Right ventricle myocardium inferior (tissue), 1 donor: ENCODE measurements around the gene LRRC36. TPM values are rescaled to one million over a fixed set of nuclear protein-coding genes. Genes with fewer than 3 reads are reported as not detected.
A peak's percentile ranks its signal among the peaks of the same experiment; 100 is the strongest.

Experiments
- ATAC-seq: fragments of 200-7000 bp; cut with Tn5 transposase; one replicate; pipeline ENCODE4 v1.9.1; 2020; ENCODE audit warnings: mild to moderate bottlenecking, moderate library complexity
- DNase-seq: peaks from one replicate; pipeline ENCODE4 v3.0.0; 2021; ENCODE audit errors: missing footprints
- intact Hi-C: fragments of 100-400 bp; cut with DNase I; formaldehyde crosslinking; loops from one replicate; pipeline ENCODE4 v1.11.0; 2022
- total RNA-seq: library from RNA; stranded (reverse); fragmentation: NEBNext Ultra II Directional; extraction: Animal tissue kit (Norgen Biotek cat#: 25700); gene quantifications from one replicate; pipeline ENCODE4 v1.2.1, GENCODE V29; 2021
- donor health status: DM: no; HTN: yes; CAD: no; lungs with severe emphysema.

LRRC36 gene
- total RNA-seq, 1 donor from 2014 or later = not detected

DNA sequence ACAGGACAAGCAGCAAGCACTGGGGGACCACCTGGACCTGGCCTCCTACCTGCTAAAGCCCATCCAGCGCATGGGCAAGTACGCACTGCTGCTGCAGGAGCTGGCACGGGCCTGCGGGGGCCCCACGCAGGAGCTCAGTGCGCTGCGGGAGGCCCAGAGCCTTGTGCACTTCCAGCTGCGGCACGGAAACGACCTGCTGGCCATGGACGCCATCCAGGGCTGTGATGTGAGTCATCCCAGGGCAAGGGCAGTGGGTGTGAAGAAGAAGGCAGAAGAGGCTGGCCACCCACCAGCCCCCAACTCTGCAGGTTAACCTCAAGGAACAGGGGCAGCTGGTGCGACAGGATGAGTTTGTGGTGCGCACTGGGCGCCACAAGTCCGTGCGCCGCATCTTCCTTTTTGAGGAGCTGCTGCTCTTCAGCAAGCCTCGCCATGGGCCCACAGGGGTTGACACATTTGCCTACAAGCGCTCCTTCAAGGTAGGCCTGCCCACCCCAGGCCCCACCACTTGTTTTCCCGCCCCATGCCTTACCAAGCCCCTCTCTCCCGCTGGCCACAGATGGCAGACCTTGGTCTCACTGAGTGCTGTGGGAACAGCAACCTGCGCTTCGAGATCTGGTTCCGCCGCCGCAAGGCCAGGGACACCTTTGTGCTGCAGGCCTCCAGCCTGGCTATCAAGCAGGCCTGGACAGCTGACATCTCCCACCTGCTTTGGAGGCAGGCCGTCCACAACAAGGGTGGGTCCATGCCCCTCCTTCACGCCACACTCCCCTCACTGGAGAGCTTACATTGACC is 40.0 kb upstream of the LRRC36 start:
- intact Hi-C loops = loop anchor here (10.0 kb wide), 1 partner anchor 312 kb away; no protein-coding TSS in a partner anchor
- DNase-seq (no peak), ATAC-seq (no peak)

DNA sequence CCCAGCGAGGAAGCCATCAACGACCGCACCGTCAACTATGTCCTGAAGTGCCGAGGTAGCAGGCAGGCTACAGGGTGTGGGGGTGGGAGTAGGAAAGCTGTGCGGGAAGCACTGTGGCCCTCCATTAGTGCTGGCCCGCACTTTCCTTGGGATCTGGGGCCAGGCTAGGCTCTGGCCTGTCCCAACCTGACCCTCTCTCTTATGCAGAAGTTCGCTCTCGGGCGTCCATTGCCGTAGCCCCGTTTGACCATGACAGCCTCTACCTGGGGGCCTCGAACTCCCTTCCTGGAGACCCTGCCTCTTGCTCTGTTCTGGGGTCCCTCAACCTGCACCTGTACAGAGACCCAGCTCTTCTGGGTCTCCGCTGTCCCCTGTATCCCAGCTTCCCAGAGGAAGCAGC is 38.7 kb upstream of the LRRC36 start:
- DNase-seq (no peak), ATAC-seq (no peak)
- intact Hi-C loops = loop anchor here (10.0 kb wide), 1 partner anchor 313 kb away; no protein-coding TSS in a partner anchor

DNA sequence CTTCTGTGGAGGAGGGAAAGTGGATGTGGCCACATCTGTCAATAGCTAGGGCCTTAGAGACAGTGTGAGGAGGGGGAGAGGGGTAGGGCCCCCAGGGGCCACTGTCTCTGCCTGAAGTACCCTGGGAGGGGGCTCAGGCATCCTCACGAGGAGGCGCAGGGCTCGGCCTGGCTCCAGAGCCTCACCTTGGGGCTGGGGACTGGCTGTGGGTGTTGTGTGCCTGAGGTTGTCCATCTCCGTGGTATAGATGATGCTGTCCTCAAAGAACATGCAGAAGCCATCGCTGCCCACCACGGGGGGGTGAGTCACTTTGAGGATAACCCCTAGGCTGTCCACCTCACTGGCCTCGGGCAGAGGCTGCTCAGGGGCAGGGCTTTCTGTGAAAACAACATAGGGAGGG is 35.2 kb upstream of the LRRC36 start:
- intact Hi-C loops = no loop called here
- no peak for DNase-seq
- no peak for ATAC-seq

DNA sequence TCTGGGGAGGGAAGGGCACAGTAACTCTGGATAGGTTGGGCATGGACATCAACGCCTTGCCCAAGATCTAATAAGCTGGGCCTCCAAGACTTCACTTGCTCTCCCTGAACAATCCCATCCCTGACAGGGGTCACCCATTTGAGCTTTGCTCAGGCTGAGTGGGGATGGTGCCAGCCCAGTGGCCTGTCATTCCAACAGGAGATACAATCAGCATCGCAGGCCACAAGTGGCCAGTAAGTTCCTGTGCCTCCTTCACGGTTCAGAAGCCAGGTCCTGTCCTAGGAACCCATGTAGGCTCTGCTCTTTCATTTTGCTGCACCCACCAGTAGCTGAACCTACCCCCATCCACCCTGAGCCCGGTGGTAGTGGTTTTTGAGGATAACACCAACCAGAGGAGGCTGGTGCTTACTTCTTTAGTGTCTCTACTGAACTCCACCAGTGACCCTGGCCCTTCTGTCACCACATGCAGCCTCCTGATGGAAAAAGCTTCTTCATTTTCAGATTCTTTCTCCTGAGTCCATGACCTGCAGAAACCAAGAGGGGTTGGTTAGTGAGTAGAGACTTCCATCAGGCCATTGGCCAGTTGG is 32.4 kb upstream of the LRRC36 start:
- no peak for ATAC-seq
- intact Hi-C loops = no loop called here
- DNase-seq = no peak

DNA sequence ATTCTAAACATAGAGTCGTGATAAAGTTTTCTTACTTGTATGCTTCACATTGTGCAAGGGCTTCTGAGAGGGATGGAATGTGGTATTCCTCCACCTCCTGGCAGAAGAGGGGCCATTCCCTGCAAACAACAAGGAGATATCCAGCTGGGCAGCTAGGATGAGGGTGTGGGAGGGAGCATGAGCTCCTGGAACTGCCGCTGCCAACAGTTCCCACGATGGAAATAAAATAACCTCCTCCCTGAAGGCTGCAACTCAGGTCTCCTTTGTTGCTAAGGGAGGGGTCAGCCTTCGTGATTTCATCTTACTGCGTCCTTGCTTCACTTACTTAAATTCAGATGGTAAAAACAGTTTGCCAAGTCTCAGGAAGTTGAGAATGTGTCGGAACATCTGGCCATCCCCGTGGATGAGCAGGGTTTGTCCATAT is 31.7 kb upstream of the LRRC36 start:
- DNase-seq = no peak
- intact Hi-C loops = no loop called here
- no peak for ATAC-seq

DNA sequence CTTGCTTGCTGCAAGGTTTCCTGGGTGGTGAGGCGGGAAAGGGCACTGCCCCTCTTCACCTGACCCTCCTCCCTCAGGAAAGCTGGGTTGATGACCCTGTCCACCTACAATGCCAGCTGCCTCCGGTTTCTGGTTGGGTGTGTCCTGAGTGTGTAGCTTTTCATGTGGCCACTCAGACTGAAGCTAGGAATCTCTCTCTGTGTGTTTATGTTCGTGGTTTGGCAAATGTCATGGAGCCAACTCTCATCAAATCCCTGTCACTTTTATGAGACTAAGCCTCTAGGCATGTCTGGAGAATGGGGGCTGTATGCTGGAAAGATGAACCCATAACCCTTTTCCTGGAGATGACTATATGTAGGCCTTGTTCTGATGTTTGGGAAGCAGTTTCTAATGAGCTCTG is 30.2 kb upstream of the LRRC36 start:
- intact Hi-C loops = no loop called here
- DNase-seq (no peak), ATAC-seq (no peak)

DNA sequence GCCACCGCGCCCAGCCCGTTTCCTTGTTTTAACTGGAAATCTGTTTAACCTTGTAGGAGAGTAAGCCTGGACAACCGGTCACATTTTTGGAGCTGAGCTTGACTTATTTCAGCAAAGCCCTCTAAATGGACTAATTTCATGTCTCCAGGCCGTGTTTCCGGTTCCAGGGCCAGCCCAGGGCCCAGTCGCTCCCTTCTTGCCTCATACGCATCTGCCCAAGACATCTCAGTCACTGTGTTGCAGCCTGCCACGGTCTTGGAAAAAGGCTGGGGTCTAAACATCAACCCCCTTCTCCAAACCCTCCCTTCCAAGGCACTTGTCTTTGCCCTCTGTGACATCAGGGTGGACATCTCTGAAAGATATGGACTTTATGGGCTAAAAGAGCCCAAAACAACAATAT is 28.3 kb upstream of the LRRC36 start:
- no peak for DNase-seq
- no peak for ATAC-seq
- intact Hi-C loops = no loop called here

DNA sequence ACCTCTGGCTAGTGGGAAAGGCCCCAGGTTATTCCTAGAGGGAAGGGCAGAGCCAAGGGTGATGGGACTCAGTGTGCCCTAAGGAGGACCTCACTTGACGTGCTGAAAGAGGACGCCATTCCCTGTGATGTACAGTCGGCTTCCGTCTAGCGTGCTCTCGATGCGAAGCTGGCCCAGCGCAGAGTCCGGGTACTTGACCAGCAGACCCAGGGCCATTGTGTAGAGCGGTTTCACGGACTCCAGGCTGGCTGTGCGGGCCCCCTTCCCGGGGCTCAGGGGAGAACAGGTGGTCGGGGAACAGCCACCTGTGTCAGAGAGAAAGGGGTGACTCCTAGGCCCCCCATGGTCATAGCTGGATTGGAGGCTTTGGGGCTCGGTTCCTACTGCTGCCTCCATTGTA is 27.3 kb upstream of the LRRC36 start:
- ATAC-seq (no peak), DNase-seq (no peak)
- intact Hi-C loops = no loop called here

DNA sequence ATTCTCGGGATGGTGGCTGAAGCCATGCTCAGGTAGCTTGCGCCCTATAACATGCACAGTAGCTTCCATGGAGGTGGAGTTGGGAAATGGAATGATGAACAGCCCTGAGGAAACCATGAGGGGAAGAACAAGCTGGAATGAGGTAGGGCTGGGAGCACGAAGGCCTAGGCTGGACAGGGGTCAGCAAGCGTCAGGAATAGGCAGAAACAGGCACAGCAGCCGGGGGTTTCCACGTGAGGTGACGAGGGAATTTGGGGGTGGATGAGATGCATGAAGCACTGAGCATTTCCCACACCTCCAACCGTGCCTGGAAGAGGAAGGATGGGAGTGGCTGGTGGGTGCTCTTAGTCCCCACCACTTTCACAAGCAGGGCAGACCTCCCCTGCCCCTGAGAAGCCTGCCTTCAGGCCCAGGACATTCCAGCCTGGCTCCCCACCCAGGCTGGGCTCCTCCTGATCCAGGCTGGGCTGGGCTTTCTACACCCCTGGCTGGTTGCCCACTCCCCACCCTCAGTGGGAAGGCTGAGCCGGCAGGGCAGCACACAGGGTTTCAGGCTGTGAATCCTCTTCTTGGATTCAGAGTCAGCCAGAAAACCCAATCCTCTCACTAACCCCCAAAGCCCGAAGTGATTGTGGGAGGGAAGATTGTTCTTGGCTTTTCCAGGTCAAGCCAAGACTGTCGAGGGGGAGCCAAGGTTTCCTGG is 25.4 kb upstream of the LRRC36 start:
- ATAC-seq = peak; percentile 76
- intact Hi-C loops = no loop called here
- no peak for DNase-seq

DNA sequence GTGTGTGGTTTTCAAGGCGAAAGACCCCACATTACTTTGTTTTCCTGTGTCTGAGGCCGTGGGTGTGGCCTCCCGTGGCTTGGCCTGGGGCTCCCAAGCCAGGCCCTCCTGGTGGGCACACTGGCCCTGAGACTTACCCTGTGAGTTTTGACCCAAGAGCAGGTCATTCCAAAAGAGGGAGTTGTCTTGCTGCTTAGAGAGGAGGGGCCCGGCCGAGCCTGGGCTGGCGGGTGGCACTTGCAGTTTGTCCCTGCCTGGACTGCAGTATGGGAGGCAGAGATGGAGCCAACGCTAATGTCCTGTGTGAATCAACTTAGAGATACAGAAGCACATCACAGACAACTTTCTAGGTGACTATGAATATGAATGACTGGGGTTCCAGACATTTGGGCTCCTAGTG is 24.5 kb upstream of the LRRC36 start:
- DNase-seq (no peak), ATAC-seq (no peak)
- intact Hi-C loops = no loop called here

DNA sequence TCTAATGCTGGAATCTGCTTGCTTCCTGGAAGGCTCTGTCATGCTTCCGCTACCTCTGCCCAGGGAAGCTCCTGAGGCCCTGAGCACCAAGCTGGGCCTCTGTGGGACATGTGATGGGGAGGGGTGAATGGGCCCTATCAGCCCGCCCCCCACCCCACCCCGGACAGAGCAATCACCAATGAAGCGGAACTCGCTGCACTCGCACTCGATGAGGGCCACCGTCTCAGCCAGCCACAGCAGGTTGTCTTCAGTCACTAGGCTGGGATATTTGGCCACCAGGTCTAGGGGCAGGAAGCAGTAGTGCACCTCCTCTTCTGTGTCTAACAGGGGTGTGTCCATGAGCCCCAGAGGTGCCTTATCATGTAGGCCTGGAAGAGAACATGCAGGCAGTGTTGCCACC is 23.6 kb upstream of the LRRC36 start:
- DNase-seq (no peak), ATAC-seq (no peak)
- intact Hi-C loops = no loop called here

DNA sequence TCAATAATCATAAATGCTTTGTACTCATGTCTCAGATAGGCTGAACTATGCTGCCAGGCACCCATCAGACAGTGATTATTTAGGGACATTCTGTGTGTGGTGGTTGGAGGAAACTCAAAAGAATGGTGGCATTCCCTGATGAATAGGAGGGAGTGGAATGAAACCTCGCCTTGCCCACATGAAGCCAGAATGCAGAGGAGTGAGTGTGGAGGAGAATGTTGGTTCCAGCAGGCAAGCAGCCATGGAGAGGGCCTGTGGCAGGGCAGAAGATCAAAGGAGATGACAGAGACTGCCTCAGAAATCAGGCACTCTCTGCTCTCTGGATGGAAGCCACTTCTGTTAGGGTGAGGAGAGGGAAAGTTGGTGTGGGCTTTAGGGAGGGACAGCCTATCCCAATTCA is 22.6 kb upstream of the LRRC36 start:
- DNase-seq (no peak), ATAC-seq (no peak)
- intact Hi-C loops = no loop called here

DNA sequence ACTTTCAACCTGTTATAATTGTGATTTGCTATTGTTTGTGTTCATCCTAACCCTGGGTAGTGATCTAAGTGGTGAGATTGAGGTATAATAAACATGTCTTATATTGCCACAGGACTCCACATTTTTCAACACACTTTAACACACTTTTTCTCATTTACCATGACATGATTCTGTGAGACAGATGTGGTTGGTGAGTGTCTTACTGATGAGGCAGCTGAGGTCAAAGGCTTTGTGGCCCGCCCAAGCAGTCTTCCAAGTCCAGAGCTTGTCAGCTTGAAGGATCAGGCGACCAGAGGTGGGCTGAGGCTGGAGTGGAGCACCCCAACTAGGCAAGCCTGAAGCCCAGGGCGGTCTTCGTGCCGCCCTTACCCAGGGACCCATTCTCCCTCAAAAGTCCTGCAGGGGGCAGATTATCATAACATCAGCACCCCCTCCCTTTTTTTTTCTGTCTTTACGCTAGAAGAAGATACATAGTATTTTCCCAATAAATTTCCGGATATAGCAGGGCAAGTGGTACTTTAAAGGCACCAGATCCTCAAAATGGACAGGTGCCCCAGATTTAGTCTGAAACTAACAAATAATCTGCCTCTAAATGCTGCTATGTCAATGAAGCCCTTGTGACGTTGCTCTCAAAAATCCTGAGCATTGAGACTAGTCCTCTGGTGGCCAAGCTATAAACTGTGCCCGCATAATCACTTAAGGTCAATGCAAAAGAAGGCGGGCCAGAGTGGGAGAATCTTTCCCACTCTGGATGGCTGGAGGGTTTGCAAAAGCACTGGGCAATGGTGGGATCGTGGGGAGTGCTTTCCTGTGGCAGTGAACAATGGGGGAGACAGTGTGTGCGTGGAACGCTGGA is 21.2 kb upstream of the LRRC36 start:
- ATAC-seq = no peak
- DNase-seq = no peak
- intact Hi-C loops = no loop called here

DNA sequence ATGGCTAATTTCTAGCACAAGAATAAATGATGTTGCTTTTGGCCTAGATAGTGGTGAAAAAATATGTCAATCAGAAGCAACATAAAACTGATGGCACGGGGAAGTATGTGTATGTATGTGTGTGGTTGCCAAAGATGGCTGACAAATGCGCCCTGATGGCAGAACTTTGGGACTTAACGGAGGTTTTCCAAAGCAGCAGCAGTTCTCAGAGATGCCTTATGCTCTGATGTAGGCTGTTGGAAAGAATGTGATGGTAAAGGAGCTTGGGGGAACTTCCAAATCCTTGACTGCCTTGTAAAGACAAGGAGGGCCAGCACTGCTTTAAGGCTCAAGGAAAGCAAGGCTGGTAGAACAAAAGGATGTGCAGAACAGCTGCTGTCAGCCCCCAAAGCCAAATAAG is 16.1 kb upstream of the LRRC36 start:
- DNase-seq (no peak), ATAC-seq (no peak)
- intact Hi-C loops = no loop called here

DNA sequence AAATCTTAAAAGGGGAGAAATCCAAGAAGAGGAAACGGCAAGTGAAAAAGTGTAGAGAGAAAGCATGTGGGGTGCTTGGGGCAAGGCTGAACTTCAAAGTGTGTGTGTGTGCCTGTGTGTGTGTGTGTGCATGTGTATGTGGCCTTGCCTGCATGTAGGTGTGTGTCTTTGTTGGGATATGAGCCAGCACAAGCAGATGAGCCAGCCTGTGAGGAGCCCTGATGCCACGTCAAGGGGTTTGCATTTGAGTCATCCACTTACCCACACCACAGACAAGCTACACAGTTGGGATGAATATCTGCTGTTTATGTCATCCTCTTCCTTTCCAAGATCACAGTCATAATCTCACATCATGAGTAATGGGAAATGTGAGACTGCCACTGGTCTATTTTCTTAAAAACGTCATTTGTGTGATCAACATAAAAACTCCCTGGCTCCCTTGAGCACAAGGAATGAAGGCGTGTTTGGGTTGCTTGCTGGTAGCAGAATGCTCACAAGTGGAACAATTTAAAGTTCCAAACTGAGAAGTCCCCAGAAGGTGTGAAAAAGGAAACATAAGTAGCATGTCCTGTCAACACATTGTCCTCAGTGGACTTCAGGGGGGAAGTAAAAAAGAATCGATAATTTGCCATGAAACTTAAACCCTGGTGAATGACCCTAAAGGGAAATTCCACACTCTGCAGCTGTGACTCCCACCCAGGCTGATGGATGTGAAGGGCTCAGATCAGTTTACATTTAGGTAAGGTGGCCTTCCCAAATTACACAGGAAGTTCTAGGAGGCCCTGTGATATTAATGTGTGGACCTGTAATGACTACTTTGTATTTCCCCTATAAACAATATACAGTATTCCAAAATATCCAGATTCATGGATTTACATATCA is 14.8 kb upstream of the LRRC36 start:
- intact Hi-C loops = no loop called here
- peak; percentile 83 for ATAC-seq
- no peak for DNase-seq

DNA sequence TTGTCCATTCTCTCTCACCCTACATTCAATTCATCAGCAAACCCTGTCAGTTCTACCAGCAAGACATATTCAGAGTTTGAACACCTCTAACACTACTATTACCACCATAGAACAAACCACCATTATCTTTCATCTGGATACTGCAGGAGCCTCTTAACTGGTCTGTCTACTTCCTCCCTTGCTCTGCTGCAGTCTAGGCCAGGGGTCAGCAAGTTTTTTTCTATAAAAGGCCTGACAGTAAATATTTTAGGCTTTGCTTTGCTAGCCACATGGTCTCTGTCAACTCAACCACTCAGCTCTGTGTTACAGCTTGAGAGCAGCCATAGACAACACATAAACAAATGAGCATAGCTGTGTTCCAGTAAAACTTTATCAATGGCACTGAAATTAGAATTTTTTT is 13.9 kb upstream of the LRRC36 start:
- ATAC-seq (no peak), DNase-seq (no peak)
- intact Hi-C loops = no loop called here

DNA sequence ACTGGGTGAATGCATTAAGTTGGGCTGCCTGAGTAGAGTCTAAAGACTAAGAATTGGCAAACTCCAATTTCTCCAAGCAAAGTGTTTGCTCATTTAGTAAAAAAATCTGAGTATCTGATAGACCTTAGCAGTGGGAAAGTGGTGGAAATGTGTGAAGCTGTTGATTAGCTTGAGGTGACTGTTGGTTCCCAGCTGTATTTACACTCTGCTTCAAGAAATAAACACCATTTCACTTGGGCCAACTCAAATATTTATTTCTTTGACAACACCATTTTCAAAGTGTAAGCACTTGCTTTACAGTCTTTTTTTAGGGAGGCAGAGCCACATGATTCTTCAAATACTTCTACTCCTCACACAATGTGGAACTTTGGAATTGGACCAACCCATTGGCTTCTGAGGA is 8.8 kb upstream of the LRRC36 start:
- no peak for ATAC-seq
- no peak for DNase-seq
- intact Hi-C loops = no loop called here

DNA sequence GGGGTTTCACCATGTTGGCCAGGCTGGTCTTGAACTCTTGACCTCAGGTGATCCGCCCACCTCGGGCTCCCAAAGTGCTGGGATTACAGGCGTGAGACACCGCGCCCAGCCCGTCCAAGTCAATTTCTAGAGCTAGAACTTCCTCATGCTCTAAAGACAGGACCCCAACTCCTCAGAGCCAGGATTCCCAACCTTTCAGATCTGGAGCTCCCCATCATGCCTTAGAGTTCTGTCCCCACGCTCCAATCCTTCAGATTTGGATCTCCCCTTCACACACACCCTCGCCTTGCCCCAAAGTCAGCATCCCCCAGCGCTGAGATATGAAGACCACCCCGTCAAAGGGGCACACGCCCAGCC is 522 bp upstream of the LRRC36 start:
- no peak for ATAC-seq
- intact Hi-C loops = no loop called here
- DNase-seq = no peak
